NOMO-1 (cell line): ENCODE measurements around the gene ZNF684.
"Not testable (repeated sequence)": the region's sequence is repeated elsewhere in the genome, so short reads cannot be mapped to it uniquely, and the experiment has no call there.

Source experiments
- DNase-seq, 2 experiments: peaks; one replicate each; lab custom pipeline; 2025; ENCODE audit not compliant: unreplicated experiment in 2 of 2; lab: John Stamatoyannopoulos, UW

ZNF684 gene

DNA sequence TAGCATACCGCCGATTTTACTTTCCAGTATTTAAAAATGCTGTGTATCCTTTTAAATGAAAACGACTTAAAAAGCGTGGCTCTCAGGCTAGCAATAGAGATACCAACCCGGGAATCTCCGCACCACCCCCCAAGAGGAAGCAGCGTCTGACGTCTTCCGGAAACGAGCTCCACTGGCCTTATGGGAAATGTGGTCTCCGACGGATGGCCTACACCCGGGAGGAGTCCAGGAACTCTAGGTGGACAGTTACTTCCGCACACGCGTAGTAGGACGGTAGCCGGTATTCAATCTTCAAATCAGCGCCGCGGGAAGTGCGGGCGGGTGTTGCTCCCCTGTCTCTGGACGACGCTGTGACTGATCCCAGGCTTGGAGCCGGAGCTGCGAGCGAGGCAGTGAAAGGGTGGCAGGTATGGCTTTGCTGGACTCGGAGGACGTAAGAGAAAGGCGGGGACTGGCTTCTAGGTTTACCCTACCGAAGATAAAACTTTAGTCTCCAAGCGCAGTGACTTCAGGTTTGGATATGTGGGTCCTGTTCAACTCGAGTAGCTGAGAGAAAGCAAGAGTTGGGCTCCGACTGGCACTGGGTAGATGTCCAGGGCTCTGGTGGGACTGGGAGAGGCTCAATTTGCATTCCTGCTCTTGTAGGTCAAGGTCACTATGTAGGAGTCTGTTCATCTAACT, at the start of gene ZNF684:
TSS of gene ZNF684 (plus strand) at position 257 of the 681 bp plus-strand sequence. CDS start 1,530 bp downstream, outside the sequence.
- peak; percentile 94 for DNase-seq

DNA sequence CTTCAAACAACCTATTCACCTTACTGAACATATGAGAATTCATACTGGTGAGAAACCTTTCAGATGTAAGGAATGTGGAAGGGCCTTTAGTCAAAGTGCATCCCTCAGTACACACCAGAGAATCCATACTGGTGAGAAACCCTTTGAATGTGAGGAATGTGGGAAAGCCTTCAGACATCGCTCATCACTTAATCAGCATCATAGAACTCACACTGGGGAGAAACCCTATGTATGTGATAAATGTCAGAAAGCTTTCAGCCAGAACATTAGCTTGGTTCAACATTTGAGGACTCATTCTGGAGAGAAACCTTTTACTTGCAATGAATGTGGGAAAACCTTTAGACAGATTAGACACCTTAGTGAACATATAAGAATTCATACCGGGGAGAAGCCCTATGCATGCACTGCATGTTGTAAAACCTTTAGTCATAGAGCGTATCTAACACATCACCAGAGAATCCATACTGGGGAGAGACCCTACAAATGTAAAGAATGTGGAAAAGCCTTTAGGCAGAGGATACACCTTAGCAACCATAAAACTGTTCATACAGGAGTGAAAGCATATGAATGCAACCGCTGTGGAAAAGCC, 36.0 kb upstream of the ZNF684 start:
- no peak for DNase-seq

DNA sequence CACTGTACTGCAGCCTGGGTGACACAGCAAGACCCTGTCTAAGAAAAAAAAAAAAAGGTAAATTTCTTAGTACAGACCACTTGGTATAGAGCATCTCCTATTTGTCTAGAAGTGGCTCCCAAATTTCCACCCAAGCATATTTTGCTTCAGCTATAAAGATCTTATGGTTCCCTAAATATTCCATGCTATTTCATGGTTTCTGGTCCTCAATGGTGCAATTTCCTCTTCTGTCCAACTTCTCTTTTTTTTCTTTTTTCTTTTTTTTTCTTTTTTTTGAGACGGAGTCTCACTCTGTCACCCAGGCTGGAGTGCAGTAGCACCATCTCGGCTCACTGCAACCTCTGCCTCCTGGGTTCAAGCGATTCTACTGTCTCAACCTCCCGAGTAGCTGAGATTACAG, 28.8 kb upstream of the ZNF684 start:
- peak in 1 of 2 experiments; percentile 36 for DNase-seq

DNA sequence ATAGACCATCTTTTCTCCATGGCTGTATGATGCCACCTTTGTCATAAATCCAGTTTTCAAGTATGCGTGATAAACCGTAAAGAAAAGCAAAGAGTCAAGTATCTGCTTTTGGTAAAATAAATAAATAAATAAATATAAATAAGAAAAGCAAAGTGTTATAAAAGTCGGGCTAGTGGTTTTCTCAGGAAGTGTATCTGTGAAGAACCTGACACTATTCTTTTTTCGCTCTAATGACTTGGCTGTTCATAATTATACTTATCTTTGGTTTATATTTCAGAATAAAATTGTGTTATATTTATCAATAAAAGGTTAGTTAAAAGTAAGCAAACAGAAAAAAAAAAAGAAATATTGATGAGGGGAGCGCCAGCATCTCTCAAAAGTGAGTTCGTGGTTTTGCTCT, 23.5 kb upstream of the ZNF684 start:
- DNase-seq, result no peak

DNA sequence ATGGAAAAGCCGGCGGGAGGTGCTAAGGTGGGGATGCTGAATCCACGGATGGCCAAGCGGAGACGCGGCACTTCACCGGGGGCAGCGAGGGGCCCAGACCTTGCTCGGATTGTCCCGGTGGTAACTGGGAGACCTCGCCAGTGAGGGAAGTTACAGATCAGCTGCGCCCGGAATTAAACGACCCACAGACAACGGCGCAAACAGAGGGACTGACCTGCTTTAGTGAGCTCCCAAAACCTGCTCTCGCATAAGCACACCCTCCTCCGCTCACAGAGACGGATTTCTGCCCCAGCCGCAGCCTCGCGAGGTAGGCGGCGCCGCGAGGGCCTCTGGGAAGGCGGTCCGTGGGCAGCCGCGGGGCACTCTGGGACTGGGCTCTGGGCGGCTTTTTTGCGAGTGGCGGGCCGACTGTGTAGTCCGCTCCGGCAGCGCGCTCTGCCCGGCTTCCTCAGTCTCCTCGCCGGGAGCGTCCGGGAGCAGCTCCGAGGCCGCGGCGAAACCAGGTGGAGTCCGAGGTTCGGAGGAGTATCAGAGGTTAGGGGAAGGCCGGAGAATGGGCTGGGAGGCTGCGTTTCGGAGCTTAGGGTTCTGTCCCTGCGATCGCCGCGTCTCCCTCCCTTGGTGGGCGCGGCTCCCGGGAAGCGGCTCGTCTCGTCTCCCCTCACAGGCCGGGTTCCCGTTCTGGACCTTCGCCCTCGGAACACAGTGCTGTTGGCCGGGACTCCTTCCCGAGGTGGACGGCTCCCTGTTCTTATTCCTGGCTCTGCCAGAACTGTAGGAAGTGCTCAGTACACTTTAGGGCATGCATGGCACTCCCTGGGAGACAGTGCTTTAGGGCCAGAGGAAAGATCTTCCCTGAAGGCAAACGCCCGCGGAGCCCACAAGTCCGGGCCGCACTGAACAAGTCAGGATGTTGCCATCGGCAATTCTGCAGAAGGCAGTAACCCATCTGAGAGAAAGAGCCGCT, 22.8 kb upstream of the ZNF684 start, which contains the start of gene EXO5:
TSS of gene EXO5 (plus strand) at position 393 of the 967 bp plus-strand sequence. CDS start 5,778 bp downstream, outside the sequence.
- DNase-seq, result peak; percentile 73 to 85

DNA sequence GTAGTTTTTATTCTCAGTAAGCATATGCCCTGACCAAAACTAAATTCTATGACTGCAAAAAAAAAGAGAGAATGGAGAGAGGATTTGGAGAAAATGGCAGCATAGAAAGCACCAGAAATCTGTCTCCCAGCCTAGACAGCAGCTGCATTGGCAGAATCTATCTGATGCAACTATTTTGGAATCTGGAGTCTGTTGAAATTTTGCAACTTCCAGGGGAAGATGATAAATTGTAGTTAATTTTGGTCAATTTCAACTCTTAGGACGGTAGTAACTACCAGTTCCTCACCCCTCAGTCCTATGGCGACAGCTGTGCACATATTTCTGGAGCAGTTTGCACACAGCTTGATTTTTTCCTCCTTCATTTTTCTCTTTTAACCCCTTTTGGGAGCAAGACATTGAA, 11.9 kb upstream of the ZNF684 start:
- DNase-seq, result peak; percentile 66 to 74

DNA sequence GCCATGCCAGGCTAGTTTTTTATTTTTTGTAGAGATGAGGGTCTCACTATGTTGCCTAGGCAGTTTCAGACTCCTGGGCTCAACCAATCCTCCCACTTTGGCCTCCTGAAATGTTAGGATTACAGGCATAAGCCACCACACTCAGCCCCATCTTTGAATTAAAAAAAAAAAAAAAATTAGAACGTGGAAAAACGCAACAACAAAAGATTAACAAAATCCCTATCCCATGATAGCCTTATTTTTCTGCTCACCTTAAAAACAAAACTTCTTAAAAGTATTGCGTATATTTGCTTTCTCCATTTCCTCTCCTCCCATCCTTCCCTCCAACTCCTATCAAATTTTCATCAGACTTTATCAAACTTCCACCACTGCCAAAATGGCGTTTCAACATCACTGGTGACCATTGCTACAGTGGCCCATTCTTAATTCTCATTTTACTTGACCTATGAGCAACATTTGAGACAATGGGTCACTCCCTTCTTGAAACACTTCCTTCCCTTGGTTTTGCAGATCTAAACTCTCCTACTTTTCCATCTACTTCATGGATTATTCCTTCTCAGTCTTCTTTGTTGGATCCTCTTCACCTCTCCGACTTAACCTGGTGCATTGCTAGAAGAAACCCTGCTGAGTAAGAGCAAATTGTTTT, 579 bp upstream of the ZNF684 start:
- no peak for DNase-seq

DNA sequence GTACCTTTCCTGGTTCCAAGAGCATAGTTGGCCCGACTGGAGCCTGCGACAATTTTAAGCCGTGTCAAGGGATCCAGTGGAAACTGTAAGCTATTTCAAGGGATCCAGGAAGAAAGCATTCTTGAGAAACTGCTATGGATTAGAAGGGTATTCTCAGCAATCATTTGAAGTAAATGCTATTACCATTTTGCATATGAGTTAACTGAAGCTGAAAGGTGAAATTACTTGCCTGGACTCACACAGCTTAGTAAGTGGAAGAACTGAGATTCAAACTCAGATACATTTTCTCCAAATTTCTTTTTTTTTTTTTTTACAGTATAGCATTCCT, 589 bp downstream of the ZNF684 start:
- peak in 1 of 2 experiments; percentile 41 for DNase-seq

DNA sequence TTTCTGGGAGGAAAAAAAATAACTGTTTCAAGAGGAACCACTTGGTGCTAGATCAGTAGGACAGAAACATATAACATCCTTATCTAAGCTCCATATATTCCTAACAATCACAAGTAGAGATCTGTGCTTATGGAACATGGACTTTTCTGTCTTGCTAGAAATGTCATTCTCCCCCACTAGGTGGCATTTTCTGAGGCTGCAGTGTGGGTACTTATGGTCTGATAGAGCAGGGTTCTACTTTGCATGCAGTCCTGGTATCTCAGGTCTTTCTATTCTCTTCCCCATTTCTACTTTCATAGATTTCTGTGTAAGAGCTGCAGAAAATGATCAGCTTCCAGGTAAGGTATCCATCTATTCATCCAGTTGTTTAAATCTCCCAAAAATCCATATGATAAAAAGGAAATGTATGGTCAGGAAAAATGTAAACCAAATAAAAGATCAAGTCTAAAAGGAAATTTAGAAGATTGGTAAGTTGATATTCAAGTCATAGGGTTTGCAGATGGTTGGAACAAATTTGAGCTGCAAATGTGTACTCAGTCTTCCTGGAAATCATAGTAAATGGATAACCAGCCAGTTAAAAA, 1.5 kb downstream of the ZNF684 start:
- DNase-seq, result peak; percentile 38 to 69

DNA sequence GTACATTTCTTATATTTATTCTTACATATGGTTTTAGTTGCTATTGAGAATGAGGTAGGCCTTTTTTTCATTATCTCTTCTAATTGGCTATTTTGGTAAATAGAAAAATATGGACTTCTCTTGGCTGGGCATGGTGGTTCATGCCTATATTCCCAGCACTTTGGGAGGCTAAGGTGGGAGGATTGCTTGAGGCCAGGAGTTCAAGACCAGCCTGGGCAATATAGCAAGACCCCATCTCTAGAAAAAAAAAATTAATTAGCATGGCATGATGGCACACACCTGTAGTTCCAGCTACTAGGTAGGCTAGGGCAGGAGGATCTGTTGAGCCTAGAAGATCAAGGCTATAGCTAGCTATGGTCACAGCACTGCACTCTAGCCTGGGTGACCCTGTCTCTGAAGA, 3.2 kb downstream of the ZNF684 start:
- no peak for DNase-seq

DNA sequence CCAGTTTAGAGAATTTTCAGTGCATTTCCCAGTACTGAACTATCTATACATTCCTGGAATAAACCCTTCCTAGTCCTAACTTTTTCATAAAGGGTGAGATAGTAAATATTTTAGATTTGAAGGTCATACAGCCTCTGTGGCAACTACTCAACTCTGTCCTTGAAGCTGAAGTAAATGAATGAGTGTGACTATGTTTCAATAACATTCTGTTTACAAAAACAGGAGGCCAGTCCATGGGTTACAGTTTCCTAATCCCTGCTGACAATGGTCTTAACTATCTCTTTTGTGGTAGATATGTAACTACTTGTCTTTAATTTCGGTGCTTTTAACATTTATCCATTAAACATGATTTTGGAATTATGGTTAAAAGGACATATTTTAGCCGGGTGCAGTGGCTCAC, 4.3 kb downstream of the ZNF684 start:
- DNase-seq, result no peak

DNA sequence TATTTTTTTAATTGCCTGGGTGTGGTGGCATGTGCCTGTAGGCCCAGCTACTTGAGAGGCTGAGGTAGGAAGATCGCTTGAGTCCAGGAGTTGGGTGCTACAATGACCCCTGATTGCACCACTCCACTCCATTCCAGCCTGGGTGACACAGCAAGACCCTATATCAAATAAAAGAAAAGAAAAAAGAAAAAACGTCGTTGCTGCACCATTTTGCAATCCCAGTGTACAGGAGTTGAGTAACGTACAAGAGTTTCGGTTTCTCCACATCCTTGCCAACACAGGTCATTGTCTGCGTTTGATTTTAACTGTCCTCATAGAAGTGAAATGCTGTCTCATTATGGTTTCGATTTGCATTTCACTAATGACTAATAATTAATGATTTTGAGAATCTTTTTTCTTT, 7.9 kb downstream of the ZNF684 start:
- peak; percentile 51 to 78 for DNase-seq

DNA sequence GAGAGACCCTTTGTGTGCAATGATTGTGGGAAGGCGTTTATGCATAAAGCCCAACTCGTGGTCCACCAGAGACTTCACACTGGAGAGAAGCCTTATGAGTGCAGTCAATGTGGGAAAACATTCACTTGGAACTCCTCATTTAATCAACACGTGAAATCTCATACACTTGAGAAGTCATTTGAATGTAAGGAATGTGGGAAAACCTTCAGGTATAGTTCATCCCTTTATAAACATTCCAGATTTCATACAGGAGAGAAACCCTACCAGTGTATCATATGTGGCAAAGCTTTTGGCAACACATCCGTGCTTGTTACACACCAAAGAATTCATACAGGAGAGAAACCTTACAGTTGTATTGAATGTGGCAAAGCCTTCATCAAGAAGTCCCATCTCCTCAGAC, 15.5 kb downstream of the ZNF684 start:
- DNase-seq, result no peak

DNA sequence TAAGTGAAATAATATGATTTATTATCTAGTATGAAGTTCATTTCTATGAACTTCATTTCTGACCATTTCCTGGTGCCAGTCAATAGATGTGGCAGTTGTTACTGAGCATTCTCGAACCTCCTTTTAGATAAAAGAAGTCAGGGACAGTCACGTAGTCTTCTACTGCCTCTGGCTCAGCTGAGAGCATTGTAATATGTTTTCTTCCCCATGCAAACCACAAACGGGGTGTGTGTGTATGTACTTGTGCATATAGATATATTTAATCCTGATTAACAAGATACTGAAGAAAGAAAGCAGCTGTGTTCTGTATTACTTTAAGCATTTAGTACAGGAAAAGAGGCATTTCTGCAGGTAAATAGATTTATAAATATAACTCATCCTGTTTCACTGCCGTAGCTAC, 21.6 kb downstream of the ZNF684 start:
- DNase-seq, result no peak

DNA sequence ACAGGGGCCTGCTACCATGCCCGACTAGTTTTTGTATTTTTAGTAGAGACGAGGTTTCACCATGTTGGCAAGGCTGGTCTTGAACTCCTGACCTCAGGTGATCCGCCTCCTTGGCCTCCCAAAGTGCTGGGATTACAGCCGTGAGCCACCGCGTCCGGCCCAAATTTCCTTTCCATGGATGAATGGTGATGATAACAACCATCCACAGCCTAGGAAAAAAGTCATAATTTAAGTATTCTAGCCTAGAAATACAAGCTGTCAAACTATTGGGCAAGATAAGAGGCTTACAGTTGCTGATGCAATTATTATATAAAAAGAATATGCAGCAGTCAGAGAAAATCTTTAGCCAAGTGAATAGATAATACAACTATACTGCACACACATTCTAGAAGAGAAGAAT, 23.4 kb downstream of the ZNF684 start:
- DNase-seq, result not testable (repeated sequence)

DNA sequence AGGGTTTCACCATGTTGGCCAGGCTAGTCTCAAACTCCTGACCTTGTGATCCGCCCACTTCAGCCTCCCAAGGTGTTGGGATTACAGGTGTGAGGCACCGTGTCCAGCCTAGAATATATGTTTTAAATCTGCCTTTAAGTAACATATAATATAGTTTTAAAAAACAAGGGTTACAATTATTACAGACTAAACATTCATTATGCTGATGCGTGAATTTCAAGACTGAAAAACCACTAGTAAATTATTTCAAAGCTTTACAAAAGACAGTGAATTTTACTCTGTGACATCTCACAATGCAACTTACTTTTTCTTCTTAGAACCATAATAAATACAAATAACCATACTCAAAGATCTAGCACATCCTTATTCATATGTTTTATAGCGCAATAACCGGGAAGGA, 24.7 kb downstream of the ZNF684 start:
- DNase-seq, result no peak

DNA sequence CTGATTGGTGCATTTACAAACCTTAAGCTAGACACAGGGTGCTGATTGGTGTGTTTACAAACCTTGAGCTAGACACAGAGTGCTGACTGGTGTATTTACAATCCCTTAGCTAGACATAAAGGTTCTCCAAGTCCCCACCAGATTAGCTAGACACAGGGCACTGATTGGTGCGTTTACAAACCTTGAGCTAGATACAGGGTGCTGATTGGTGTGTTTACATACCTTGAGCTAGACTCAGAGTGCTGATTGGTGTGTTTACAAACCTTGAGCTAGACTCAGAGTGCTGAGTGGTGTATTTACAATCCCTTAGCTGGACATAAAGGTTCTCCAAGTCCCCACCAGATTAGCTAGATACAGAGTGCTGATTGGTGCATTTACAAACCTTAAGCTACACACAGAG, 26.8 kb downstream of the ZNF684 start:
- DNase-seq, result not testable (repeated sequence)

DNA sequence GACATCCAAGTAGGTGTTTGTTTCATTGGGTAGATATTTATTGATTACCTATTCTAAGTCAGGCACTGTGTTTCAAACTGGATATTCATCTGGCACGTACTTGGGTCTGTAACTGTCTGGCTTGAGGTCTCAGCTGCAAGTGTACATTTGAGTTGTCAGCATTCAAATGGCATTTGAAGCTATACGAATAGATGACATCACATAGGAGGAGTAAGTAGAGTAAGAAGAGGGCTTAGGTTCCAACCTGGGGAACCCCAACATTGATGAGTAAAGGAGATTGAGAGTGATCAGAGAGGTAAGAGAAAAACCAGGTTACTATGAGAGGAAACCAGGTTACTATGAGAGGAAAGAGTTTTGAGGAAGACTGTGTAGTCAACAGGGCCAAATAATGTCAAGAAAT, 30.7 kb downstream of the ZNF684 start:
- no peak for DNase-seq

DNA sequence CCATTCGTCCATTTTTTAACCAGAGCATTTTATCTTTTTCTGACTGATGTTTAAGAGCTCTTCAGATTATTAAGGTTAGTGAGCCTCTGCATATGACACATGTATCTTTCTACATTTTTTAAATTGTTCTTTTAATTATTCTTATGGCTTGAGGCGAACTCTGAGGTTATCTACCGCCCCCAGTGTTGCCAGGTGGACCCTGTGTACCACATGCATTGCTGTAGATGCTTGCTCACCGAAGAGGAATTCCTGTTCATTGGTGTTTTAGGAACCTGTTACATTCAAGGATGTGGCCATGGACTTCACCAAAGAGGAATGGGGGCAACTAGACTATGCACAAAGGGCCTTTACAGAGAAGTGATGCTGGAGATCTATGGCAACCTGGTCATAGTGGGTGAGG, 31.8 kb downstream of the ZNF684 start:
- no peak for DNase-seq

DNA sequence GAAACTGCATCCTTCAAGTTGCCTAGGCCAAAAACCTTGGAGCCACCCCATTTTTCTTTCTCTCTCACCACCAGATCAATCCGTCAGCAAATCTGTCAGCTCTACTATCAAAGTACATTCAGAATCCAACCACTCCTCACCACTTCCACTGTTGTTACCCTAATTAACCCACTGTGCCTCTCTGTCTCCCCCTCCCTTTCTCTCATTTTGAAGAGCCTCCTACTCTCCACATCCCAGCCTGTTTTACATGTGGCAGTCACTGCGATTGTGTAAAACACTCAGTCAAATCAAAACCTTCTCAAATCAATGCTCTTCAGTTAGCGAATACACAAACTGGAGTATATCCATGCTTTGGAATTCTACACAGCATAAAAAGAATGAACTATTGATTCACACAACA, 33.1 kb downstream of the ZNF684 start:
- DNase-seq, result no peak

DNA sequence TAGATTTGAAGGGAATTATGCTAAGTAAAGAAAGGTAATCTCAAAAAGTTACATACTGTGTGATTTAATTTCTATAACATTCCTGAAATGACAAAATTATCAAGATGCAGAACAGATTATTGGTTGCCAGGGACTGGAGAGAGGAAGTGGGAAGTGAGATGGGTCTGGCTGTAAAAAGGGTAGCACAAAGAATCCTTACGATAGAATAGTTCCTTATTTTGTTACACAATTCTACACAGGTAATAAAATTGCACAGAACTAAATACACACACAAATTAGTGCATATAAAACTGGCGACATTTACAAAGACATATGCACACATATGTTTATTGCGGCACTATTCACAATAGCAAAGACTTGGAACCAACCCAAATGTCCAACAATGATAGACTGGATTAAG, 33.5 kb downstream of the ZNF684 start:
- DNase-seq, result no peak
